SW480 (cell line): ENCODE data around the gene KANK2.
"Not testable (repeated sequence)": the region's sequence is repeated elsewhere in the genome, so short reads cannot be mapped to it uniquely, and the experiment has no call there.

Source experiments
- DNase-seq: peaks from one replicate; pipeline ENCODE4 v3.0.0-alpha.2; 2016; ENCODE audit warnings: low spot score

The KANK2 gene

DNA sequence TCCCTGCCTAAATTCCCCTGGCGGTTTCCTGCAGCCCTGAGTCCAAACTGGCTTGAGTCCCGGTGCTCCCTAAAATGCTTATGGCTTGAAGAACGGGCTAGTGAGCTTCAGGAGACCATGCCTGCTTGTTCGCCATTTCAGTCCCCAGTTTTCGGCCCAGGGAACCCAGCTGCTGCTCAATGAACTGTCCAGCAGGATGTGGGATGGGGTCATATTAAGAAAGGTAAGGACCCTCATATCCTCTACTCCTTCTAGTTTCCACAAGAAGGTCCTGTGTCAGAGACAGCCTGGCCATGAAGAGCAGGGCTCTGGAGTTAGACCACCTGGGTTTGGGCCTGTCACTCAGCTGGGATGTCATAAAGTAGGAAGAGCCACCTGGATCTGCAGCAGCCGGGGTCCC is 24.8 kb downstream of the KANK2 start:
- no peak for DNase-seq

- no peak for DNase-seq
Measured at GRCh38 chr19:11171144-11171543, 26.2 kb downstream of the KANK2 start.

DNA sequence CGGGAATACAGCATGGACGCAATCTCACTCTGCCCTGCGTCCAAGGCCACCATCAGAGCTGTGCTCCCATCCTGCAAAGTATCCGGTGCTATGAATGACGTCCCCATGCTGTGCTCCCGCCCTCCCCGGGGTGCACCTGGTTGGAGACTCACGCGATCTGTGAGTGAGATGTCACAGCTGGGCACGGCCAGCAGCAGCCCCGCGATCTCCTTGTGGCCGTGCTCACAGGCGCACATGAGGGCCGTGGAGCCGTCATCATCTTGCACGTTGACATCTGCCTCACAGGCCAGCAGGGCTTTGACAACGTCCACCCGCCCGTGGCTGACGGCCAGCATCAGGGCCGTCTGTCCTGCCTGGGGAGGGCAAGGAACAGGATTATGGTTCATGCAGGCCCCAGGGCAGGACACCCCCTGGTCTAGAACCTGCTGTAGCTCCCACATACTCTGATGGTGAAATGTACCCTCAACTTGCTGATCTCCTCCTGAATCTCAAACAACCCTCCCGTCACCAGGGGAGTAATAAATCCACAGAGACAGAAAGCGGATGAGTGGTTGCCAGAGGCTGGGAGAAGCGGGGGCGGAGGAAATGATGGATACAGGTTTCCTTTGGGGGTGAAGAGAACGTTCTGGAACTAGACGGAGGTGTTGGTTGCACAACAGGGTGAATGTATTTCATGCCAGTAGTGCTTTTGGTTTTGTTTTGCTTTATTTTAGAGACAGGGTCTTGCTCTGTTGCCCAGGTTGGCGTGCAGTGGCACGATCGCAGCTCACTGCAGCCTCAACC is 27.3 kb downstream of the KANK2 start:
- no peak for DNase-seq

GRCh38 chr19:11168568-11168967 is 28.8 kb downstream of the KANK2 start:
- DNase-seq: no peak

DNA sequence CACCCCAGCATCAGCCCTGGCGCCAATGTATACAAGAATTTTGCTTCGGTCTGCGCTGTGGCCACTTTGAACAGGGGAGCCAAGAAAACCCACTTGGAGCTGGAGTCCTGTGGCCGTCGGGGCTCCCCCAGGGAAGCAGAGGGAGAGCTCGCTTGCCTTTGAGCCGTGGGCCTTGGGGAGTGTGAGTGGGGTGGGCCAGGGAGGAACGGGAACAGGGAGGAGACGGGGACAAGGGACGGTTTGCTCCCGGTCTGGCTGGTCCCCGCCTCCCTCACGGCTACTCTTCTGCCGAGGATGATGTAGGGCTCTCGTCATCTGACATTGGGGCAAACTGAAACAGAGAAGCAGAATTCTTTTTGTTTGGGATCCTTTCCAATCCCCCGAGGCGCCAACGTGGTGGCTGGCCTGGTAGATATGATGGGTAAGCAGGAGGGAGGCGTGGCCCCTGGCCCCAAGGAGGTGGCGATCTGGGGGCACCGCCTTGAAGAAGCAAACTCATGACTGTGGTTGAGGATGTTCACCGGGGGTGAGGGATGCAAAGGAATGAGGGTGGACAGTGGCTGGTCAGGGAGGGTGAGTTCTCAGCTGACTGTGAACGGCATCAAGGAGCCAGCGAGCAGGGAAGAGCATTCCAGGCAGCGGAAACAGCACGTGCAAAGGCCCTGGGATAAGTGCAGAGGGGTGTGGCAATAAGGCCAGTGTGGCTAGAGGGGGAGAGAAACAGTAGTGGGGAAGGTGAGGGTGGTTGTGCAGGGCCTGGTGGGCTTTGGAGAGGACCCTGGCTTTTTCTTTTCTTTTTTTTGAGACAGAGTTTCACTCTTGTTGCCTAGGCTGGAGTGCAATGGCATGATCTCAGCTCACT is 30.8 kb downstream of the KANK2 start:
- no peak for DNase-seq

GRCh38 chr19:11165486-11166030 is 31.8 kb downstream of the KANK2 start:
- DNase-seq: no peak

GRCh38 chr19:11164879-11165406 is 32.4 kb downstream of the KANK2 start:
- DNase-seq: no peak

- no peak for DNase-seq
Measured at GRCh38 chr19:11164296-11164695, 33.0 kb downstream of the KANK2 start.

- DNase-seq: not testable (repeated sequence)
Measured at GRCh38 chr19:11160440-11160768, 36.9 kb downstream of the KANK2 start.

DNA sequence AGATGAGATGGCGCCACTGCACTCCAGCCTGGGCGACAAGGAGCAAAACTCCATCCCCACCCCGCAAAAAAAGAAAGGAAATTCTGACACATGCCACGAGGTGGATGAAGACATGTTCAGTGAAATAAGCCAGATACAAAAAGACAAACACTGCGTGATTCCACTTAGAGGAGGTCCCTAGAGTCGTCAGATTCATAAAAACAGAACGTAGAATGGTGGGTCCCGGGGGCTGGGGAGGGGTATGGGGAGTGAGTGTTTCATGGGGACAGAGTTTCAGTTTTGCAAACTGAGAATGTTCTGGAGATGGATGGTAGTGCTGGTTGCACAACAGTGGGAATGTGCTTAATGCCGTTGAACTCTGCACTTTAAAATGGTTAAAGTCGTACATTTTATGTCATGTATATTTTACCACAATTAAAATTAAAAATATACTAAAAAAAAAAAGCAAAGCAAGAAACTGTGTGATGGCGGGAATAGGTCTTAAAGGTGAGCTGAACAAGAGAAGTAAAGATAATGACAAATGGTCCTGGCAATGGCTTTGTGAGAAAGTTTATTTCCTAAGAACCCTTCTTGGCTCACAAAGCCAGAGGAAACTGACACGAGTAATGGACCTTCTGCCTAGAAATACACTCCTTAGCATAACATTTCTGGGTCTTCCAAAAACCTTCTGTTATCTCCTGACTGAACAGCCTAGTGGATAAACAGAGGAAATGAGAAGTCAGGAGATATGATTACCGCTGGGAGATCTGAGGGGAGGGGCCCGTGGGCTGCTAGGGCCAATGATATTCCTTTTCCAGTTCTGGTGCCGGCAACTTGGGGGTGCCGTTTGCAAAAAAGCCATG is 37.5 kb downstream of the KANK2 start:
- DNase-seq: no peak

DNA sequence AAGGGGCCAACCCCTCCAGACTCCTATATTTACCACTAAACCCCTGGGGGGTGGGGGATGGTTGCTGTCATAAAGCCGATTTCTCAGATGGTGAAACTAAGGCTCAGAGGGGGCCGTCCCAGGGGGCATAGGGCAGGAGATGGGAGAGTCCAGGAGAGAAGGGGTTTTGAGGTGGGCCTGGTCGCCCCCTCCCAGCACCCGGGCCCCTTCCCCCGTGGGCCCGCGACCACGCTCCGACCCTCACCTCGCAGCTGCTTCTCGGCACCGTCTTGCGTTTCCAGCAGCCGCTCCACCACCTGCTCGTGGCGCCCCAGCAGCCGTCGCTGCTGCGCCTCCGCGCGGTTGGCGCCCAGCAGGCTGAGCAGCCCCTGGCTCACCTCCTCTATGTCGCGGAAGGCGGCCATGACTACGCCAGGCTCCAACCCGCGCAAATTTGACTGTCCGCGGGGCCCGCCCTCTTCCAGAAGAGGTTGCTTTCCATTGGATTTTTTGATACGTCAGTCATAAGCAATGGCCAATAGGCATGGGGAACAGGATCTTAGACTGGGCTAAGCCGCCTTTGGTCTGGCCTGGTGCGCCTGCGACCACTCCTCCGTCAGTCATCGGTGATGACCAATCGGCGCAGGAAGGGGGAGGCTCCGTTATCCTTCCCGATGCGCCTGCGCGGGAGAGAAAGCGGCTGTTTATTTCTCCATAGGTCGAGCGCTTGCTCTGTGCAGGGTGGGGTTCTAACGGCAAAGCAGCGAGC is 41.8 kb downstream of the KANK2 start, which contains the start of gene SPC24:
TSS of gene SPC24 (minus strand) at position 410 of the 748 bp plus-strand sequence. CDS start at position 404, 6 bp downstream.
- peak; percentile 99 for DNase-seq

DNA sequence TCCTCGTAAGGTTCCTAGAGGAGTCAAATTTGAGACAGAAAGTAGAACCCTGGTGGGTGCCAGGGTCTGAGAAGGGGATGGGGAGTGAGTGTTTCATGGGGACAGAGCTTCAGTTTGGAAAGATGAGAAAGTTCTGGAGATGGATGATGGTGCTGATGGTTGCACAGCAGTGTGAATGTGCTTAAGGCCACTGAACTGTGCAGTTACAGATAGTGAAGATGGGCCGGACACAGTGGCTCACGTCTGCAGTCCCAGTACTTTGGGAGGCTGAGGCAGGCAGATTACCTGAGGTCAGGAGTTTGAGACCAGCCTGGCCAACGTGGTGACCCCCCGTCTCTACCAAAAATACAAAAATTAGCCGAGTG is 42.7 kb downstream of the KANK2 start:
- DNase-seq: no peak

- DNase-seq: no peak
Measured at GRCh38 chr19:11152318-11153062, 44.9 kb downstream of the KANK2 start.

GRCh38 chr19:11151181-11151580 is 46.2 kb downstream of the KANK2 start:
- DNase-seq: no peak

DNA sequence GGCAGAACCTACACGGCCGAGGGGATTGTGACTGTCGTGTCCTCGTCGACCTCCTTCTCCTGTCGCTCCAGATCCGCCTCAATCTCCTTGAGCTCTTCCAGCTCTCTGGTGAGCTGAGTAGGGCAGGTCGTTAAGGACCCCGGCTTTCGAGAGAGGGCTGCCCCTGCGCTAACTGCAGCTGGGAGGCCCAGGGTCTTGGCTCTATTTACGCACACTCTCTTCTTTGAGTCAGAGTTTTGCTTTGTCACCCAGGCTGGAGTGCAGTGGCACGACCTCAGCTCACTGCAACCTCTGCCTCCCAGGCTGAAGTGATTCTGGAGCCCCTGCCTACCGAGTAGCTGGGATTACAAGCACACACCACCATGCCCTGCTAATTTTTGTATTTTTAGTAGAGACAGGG is 49.3 kb downstream of the KANK2 start:
- no peak for DNase-seq

GRCh38 chr19:11145536-11145924 is 51.8 kb downstream of the KANK2 start:
- no peak for DNase-seq

DNA sequence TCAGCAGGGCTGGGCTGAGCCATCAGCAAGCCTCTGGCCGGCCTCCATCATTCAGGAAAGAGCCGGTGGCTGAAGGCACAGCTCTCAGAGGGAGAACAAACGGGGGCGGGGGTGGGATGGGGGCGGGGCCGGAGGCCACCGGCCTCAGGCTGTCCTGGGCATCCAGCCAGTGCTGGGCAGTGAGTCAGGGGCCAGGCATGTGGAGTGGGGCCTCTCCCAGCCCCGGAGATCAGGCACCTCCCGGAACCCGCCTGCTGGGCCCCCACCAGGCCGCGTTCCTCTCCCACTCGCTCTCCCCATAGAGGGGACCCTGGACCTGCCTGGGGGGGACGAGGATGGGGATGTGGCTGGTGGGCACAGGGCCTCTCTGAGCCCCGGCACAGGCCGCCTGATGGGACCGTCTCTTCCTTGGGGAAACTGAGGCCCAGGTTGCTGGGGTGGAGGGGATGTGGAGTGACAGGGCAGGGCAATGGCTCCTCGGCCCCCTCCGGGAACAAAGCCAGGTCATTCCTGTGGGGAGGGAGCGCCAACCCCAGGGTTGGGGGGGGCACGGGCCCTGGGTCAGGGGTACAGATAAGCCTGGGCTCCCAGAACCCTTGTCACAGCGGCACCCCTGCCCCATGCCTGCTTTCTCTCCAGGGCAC is 54.7 kb downstream of the KANK2 start:
- peak; percentile 93 for DNase-seq

DNA sequence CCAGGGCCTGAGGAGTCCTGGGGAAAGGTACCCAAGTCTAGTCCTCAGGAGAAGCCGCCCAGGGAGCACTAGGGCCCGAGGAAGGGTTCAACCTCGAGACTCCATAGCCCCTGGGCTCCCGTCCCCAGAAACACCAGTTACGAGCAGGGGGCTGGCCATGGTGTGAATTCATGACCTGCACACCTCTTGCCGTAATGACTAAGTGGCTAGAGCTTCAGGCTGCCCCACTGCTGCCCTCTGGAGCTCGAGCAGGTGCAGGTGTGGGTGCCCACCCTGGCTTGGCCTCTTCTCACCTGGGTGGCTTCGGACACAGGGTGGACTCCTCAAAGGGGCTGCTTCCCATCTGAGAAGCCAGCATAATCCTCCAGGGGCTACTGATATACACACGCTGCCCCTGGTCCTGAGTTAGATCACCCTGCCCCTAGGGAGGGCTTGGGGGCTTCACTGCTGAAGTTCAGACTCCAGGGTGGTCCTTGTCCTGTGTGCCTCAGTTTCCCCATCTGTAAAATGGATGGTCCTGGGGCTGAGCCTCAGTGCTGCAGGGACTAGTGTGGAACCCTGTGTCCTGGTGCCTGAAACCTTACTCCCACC is 55.3 kb downstream of the KANK2 start:
- peak; percentile 69 for DNase-seq

- no peak for DNase-seq
Measured at GRCh38 chr19:11140896-11141295, 56.4 kb downstream of the KANK2 start.
